Activated CD4-positive, CD25-positive, alpha-beta regulatory T cell treated with anti-CD3 and anti-CD28 coated beads, Interleukin-2, amount 50 U/mL, for 24 hours (primary cell): Measurements from ENCODE around the gene CSGALNACT2.

Source experiments
- ATAC-seq, 2 donors: fragments of 150-1000 bp; cut with Tn5 transposase; one replicate each; pipeline ENCODE4 v1.10.0; 2021; ENCODE audit warnings: mild to moderate bottlenecking in 1 of 2, moderate library complexity in 1 of 2

Gene CSGALNACT2

GRCh38 chr10:43204042-43204942, 66.0 kb downstream of the CSGALNACT2 start:
- peak in 1 of 2 donors; percentile 4 for ATAC-seq

DNA sequence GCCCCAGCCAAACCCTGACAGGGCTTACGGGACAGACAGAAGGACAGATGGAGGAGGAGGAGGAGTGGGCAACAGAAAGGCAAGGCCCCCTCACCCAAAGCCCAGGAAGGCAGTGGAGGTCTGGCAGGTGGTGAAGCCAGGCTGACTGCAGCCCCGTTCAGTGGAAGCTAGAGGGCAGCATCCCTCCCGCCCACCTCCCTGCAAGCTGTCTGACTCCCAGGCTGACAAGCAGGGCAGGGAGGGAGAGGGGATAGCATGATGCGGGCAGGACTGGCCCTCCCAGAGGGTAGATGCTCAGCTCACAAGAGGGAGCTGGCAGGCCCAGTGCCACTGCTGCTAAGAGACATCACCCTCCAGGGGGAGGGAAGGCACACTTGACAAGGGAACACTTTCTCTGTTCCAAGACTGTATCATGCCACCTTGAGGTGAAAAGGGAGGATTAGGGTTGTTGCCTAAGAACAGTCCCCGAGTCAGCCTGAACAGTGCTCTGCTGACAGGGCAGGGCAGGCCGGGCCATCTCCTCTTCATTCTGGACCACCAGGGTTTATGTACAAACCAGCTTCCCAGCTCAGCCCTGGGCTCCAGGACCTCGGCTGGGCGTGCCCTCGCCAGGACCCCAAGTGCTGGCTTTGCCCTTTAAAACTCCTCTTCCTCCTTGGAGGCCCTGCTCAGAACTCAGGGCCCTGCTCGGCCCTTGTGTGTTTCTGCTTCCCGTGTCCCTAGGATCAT, 66.9 kb downstream of the CSGALNACT2 start:
- peak; percentile 57 to 59 for ATAC-seq

GRCh38 chr10:43205681-43206390, 67.6 kb downstream of the CSGALNACT2 start:
- no peak for ATAC-seq

GRCh38 chr10:43206391-43207235, 68.4 kb downstream of the CSGALNACT2 start:
- ATAC-seq, result no peak

DNA sequence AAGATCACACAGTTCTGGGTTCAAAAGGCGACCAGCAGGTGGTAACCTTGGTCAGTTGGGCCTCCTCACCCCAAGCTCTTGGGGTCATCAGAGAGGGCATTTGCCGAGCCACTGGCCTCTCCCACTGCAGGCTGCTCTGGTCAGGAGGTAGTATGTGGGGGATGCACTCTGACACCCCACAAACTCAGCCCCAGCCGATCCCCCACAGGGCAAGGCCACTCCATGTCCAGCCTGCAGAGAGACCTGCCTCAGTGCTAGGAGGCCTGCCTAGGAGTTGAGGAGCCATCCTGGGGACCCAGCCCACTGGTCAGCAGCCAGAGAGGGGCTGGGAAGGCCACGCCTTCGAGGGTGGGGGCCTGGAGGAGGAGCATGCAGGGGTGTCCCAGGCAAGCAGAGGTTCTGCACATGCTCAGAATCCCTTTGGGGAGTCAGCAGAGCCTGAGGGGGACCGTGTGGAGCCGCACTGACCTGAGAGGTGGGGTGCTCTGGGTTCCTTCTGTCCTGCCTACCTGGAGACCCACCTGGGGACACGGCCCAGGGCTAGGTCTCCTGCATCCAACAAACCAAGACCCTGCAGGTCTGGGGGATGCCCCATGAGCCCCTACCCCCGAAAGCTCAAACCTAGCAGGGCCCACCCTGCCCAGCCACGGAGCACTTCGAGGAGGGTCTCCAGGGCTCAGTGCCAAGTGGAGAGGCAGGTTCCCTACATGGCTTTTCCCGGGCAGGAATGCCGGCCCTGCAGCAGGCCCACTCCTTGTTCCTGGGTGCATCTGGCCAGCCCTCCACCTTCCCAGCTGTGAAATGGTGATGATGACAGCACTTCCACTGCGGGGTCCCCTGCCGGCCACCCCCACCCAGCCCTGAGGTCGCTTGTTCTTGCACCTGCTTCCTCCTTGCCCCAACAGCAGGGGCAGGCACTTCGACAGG, 70.2 kb downstream of the CSGALNACT2 start:
- no peak for ATAC-seq

GRCh38 chr10:43209074-43209455, 70.8 kb downstream of the CSGALNACT2 start:
- no peak for ATAC-seq

GRCh38 chr10:43209651-43210141, 71.5 kb downstream of the CSGALNACT2 start:
- no peak for ATAC-seq

DNA sequence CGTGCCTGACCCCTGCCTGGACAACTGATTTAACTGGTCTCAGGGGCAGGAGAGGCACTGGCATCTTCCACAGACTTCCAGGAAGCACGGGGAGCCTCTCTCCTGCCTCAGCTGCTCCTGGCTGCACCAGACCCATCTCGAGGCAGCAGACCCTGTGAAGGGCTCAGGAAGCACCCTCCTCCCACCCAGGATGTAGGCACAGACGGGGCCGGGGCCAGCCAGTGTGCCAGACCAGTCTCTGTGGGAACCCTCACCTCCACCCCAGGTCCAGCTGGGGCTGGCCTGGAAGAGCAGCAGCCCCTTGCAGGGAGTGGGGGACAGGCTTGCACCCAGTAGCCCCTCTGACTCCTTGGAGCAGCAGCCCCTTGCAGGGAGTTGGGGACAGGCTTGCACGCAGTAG, 72.3 kb downstream of the CSGALNACT2 start:
- no peak for ATAC-seq

DNA sequence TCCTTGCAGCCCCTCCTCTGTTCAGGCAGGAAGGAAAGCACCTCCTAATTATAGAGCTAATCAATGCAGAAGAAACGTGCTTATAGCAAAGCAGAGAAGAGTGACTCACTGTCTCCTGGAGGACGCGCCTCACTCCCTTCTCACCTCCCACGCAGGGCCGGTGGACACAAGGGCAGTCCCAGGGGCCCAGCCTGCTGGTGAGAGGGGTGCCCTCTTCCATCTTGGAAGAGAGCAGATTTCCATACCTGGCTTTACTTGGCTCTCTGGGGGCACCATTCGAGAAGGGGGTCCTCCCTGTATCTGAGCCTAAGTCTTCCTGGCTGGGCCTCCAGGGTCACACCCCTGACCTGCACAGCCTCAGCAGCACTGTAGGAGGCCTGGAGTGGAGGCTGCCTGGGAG, 72.8 kb downstream of the CSGALNACT2 start:
- ATAC-seq, result no peak

GRCh38 chr10:43211431-43212042, 73.3 kb downstream of the CSGALNACT2 start:
- ATAC-seq, result no peak

DNA sequence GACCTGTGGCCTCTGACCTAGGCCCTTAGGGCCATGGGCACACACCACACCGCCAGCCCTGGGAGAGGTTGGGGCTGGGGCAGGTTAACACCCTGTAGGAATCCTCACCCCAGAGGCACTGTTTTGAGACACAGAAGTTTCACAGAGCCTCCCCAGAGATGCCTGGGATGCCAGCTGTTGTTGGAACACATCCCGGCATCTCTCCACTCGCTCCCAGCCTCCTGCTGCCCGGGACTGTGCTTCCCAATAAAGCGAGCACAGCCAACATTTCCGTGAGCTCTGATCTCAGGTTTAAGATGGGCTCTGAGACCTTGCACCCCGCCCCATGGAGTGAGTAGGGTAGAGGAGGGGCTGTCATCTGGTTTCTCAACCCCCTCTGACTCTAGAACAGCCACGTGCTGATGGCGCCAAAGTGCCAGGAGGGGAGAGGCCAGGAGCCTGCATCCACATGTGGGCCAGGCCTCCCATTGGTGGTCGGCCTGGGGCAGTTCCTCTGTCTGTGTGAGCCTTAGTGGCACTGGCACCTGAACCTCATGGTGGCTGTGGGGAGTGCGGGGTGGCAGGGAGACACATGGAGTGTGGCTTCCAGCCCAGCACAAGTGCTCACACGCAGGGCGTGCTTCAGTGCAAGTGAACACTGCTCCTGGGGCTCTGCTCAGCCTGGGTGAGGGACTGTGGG, 73.9 kb downstream of the CSGALNACT2 start:
- ATAC-seq, result no peak

GRCh38 chr10:43214071-43214955, 76.1 kb downstream of the CSGALNACT2 start:
- ATAC-seq, result no peak

DNA sequence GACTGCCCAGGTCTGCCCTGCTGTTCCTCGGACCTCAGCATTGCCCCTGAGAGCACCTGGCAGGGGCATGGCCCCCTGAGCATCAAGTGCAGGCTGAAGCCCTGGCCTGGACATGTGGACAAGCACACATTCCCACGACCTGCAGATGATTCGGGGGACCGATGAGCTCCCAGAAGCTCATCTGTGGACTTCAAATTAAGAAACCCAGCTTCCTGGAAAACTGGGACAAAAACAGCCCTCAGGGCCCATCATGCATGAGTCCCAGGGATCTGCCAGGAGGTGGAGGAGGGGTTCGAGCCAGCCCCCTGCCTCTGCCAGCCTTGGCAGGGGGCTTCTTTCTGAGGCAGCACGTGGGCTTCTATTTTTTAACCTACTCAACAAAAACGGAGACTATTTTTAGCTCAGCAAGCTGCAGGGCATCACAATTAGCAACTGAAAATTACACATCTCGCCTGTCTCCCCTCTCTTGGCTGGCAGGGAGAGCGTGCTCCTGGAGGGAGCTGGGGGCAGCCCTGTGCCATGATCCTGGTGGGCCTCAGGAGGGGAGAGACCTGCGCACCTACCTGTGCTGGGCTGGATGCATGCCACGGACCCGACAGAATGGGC, 76.8 kb downstream of the CSGALNACT2 start:
- ATAC-seq, result no peak

GRCh38 chr10:43215758-43216455, 77.7 kb downstream of the CSGALNACT2 start:
- no peak for ATAC-seq

DNA sequence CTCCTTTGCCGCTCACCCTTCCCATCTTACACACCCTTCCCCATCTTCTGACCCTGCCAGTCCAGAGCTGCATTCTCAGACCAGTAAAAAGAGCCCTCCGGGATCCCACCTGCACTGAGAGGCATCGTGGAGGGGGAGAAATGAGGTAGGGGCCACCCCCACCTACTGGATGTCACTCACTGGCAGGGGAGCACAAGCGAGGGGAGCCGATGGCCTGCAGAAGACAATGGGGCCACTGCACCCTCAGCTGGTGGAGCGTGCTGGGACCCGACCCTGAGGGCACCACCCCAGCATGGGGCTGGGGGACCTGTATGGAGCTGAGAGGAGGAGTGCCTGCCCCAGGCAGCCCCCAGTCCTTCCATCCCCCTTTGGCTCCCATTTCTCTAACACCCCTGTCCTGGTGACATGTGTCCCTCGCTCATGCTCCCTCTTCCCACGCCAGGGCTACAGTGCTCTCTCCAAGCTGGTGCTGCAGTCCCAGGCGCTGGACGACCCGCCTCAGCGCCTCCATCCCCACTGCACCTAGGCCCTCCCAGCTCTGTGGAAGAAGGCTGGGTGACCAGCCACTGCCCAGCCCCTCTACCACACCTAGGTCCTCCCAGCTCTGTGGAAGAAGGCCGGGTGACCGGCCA, 78.8 kb downstream of the CSGALNACT2 start:
- ATAC-seq, result no peak

- ATAC-seq, result no peak
Observed at GRCh38 chr10:43217563-43218205, 79.4 kb downstream of the CSGALNACT2 start.
